K562 (cell line): ENCODE measurements around the gene SRPRA. TPM values are rescaled to one million over a fixed set of nuclear protein-coding genes. Genes with fewer than 3 reads are reported as not detected.

ENCODE experiments used
- ATAC-seq: fragments of 200-7000 bp; cut with Tn5 transposase; 3 replicates; pipeline ENCODE4 v1.9.1; 2020; ENCODE audit warnings: moderate library complexity
- BruUV-seq: library from RNA; stranded (reverse); fragments of 400-500 nt; replicated peaks from 2 replicates; lab custom pipeline; 2021; lab: Mats Ljungman, UMichigan
- CTCF ChIA-PET: fragments of 300-600 bp; formaldehyde crosslinking; extraction: SDS; loops from one replicate; lab custom pipeline; 2021; ENCODE audit warnings: low intra/inter-chr PET ratio; lab: Yijun Ruan, JAX
- POLR2A ChIA-PET: fragments of 300-600, 350-650 bp; sonication (Branson Sonifier 250); formaldehyde crosslinking; extraction: SDS; loops from one replicate; lab custom pipeline; 2021; ENCODE audit warnings: antibody characterized with exemption, inconsistent platforms; lab: Yijun Ruan, JAX
- DNase-seq, 4 experiments: peaks; one replicate each; pipeline versions ENCODE4 v3.0.0 to v3.0.0-alpha.2; 2011 to 2018; ENCODE audit warnings: low spot score in 3 of 4, mixed read lengths in 3 of 4; ENCODE audit errors: extremely low read depth in 1 of 4
- FAIRE-seq: peaks from 2 replicates; lab custom pipeline; 2011; peaks lifted over from hg19 to GRCh38; lab: Jason Lieb, UNC
- H2AFZ ChIP-seq: 2 replicates; pipeline ENCODE4 v1.6.0; 2011; ENCODE audit warnings: low read depth, low read length, control low read depth, inconsistent platforms
- H3K27ac ChIP-seq: fragments of 200-600 bp; 3 replicates; pipeline ENCODE4 v1.8.0; 2011; ENCODE audit warnings: low read depth, mild to moderate bottlenecking, control low read depth, inconsistent platforms, low read length, moderate library complexity, mixed read lengths; ENCODE audit errors: extremely low read depth
- H3K27me3 ChIP-seq, 2 experiments: fragments of 300-600 bp in 1 of 2; 2 replicates in 1 of 2; 3 replicates in 1 of 2; pipeline versions ENCODE4 v1.6.0 to v1.8.0; 2011; ENCODE audit warnings: inconsistent platforms in 2 of 2, low read length in 2 of 2, mild to moderate bottlenecking in 1 of 2, mixed read lengths in 1 of 2, moderate library complexity in 1 of 2; ENCODE audit not compliant: control insufficient read depth in 2 of 2, insufficient read depth in 2 of 2
- H3K36me3 ChIP-seq: fragments of 300-600 bp; 3 replicates; pipeline ENCODE4 v1.8.0; 2011; ENCODE audit warnings: mild to moderate bottlenecking, low read length, inconsistent platforms; ENCODE audit not compliant: control insufficient read depth, insufficient read depth
- H3K4me1 ChIP-seq, 2 experiments: fragments of 200-600 bp in 1 of 2; replicated peaks in 1 of 2; 2 replicates in 1 of 2; 3 replicates in 1 of 2; pipeline versions ENCODE4 v1.5.1 to v1.8.0; 2011; ENCODE audit warnings: inconsistent platforms in 2 of 2, low read length in 2 of 2, mild to moderate bottlenecking in 1 of 2, mixed read lengths in 1 of 2, moderate library complexity in 1 of 2; ENCODE audit not compliant: control insufficient read depth in 2 of 2, insufficient read depth in 2 of 2
- H3K4me2 ChIP-seq: 2 replicates; pipeline ENCODE4 v1.6.1; 2011; ENCODE audit warnings: low read length, control low read depth, inconsistent platforms, mixed read lengths; ENCODE audit not compliant: insufficient read depth
- H3K4me3 ChIP-seq: fragments of 200-600 bp; sonication (generic), shearing (Covaris generic); 2 replicates; pipeline ENCODE4 v1.5.1; 2016; ENCODE audit warnings: control low read depth, inconsistent platforms
- H3K79me2 ChIP-seq: fragments of 200-600 bp; 3 replicates; pipeline ENCODE4 v1.8.0; 2011; ENCODE audit warnings: low read length, inconsistent platforms; ENCODE audit not compliant: control insufficient read depth, insufficient read depth
- H3K9ac ChIP-seq, 2 experiments: 2 replicates each; pipeline versions ENCODE4 v1.6.0 to v1.6.1; 2011; ENCODE audit warnings: low read depth in 2 of 2, low read length in 2 of 2, control low read depth in 1 of 2, inconsistent platforms in 1 of 2, mild to moderate bottlenecking in 1 of 2, mixed read lengths in 1 of 2; ENCODE audit not compliant: insufficient read depth in 1 of 2
- H3K9me1 ChIP-seq: one replicate; pipeline ENCODE4 v1.6.0; 2011; ENCODE audit warnings: inconsistent platforms, mild to moderate bottlenecking, low read length, moderate library complexity; ENCODE audit not compliant: control insufficient read depth, insufficient read depth
- H3K9me3 ChIP-seq: replicated peaks from 2 replicates; pipeline ENCODE4 v1.5.1; 2011; ENCODE audit warnings: low read depth, low read length, inconsistent platforms; ENCODE audit not compliant: control insufficient read depth, insufficient read depth
- H4K20me1 ChIP-seq: replicated peaks from 2 replicates; pipeline ENCODE4 v1.6.1; 2011; ENCODE audit warnings: low read length, inconsistent platforms, mixed read lengths; ENCODE audit not compliant: control insufficient read depth, insufficient read depth
- CHD2 ChIP-seq: IDR thresholded peaks from 2 replicates; pipeline ENCODE4 v1.6.1; 2011; ENCODE audit warnings: low read depth, low read length
- EP400 ChIP-seq: fragments of 450-650 bp; IDR thresholded peaks from 2 replicates; pipeline ENCODE4 v1.6.1; 2017; ENCODE audit warnings: antibody characterized with exemption, mild to moderate bottlenecking, moderate library complexity
- MEF2A ChIP-seq: IDR thresholded peaks from 2 replicates; pipeline ENCODE4 v1.6.1; 2011; ENCODE audit warnings: low read depth, mild to moderate bottlenecking, low read length, moderate library complexity; ENCODE audit not compliant: control insufficient read depth
- NBN ChIP-seq: fragments of 450-650 bp; IDR thresholded peaks from 2 replicates; pipeline ENCODE4 v1.6.1; 2016; ENCODE audit warnings: low read depth, mild to moderate bottlenecking
- NELFE ChIP-seq: IDR thresholded peaks from 2 replicates; pipeline ENCODE4 v1.6.1; 2011; ENCODE audit warnings: mild to moderate bottlenecking; ENCODE audit not compliant: insufficient read depth, insufficient read length
- PYGO2 ChIP-seq: fragments of 450-650 bp; IDR thresholded peaks from 2 replicates; pipeline ENCODE4 v1.6.1; 2016; ENCODE audit warnings: mild to moderate bottlenecking, missing genetic modification characterization, moderate library complexity, missing compliant biosample characterization
- RB1 ChIP-seq: fragments of 450-650 bp; IDR thresholded peaks from 2 replicates; pipeline ENCODE4 v1.6.1; 2017; ENCODE audit warnings: low read depth, mild to moderate bottlenecking
- SAFB2 ChIP-seq: fragments of 200-400 bp; formaldehyde crosslinking; IDR thresholded peaks from 2 replicates; pipeline ENCODE4 v1.6.1; 2018; ENCODE audit warnings: borderline replicate concordance, low read length, low read depth, moderate library complexity; ENCODE audit not compliant: severe bottlenecking
- SMAD2 ChIP-seq: fragments of 150-350 bp; IDR thresholded peaks from 2 replicates; pipeline ENCODE4 v1.6.1; 2014; ENCODE audit warnings: low read depth, mild to moderate bottlenecking, low read length
- WHSC1 ChIP-seq: IDR thresholded peaks from one replicate; pipeline ENCODE4 v1.6.1; 2012; ENCODE audit warnings: low read length, control low read depth, inconsistent platforms
- YBX1 ChIP-seq: fragments of 450-650 bp; IDR thresholded peaks from 2 replicates; pipeline ENCODE4 v1.7.1; 2016; ENCODE audit warnings: mild to moderate bottlenecking
- ZBTB34 ChIP-seq: fragments of 250-450 bp; sonication (Bioruptor Pico); IDR thresholded peaks from 2 replicates; pipeline ENCODE4 v1.8.0; 2021; ENCODE audit warnings: mild to moderate bottlenecking, moderate library complexity
- WGBS: fragments of 100-300 bp; shearing (Covaris generic); methylation state at CpG from one replicate; pipeline ENCODE4 v1.1.6; 2016; ENCODE audit warnings: low coverage, mixed read lengths; ENCODE audit not compliant: insufficient coverage; ENCODE audit errors: missing lambda C conversion rate; 5-methylcytosine and 5-hydroxymethylcytosine counted together
- in situ Hi-C: fragments of 300-500 bp; cut with MboI; formaldehyde crosslinking; loops from 4 replicates; pipeline ENCODE4 v1.15.0; 2018; ENCODE audit warnings: inconsistent platforms, mixed read lengths
- intact Hi-C: fragments of 100-400 bp; cut with micrococcal nuclease; formaldehyde crosslinking; loops from 2 replicates; pipeline ENCODE4 v1.14.2; 2022
- polyA plus RNA-seq, 8 experiments: library from polyadenylated mRNA; depleted of rRNA in 4 of 8; stranded (reverse) in 5 of 8; unstranded in 3 of 8; fragments of >200 nt; fragmentation: Nextera tagmentation in 2 of 8; fragmentation: Illumina TruSeq in 1 of 8; extraction: Ambion mirVana in 2 of 8; extraction: Trizol in 1 of 8; gene quantifications; 2 replicates each; pipeline versions ENCODE4 v1.2.1 to v1.2.3, GENCODE V29; 2011 to 2014; ENCODE audit warnings: inconsistent platforms in 1 of 8, missing spikeins in 1 of 8
- total RNA-seq, 7 experiments: library from RNA; depleted of rRNA in 6 of 7; stranded (reverse); fragments of >200 nt in 6 of 7; fragmentation: Illumina TruSeq in 2 of 7; extraction: Trizol in 2 of 7; gene quantifications; 2 replicates each; pipeline versions ENCODE4 v1.2.1 to v1.2.3, GENCODE V29; 2011 to 2021; ENCODE audit warnings: low replicate concordance in 1 of 7

SRPRA gene
- total and polyA plus RNA-seq, 9 of the 15 experiments (the other 6 are each of a cell fraction or from before 2014, with no cell fraction given), result 33.5 to 124 (median 80.0) TPM

GRCh38 chr11:126281245-126281644 lies 12.6 kb upstream of the SRPRA start (continued):
- TF ChIP-seq PYGO2 (tag) (no peak), NELFE (no peak), WHSC1 (no peak)

DNA sequence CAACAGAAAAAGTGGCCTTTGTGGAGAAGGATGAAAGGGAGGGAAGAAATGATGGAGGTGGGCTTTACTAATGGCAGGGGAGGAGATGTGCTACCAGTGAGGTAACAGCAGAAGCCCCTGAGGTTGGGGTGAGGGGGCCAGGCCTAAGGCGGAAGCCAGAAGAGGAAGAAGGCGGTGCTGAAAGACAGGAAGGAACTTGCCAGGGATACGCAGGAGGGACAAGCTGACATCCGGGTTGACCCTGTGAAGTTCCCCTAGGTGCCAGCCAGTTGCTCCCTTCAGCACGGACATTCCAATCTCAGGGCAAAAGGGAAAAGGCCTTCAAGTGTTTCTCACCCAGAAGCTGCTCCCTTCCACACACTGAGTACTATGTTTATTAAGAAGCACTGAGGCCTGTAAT lies 11.9 kb upstream of the SRPRA start:
- ATAC-seq, result no peak
- no peak for FAIRE-seq
- in situ Hi-C loops (no loop called here), intact Hi-C loops (no loop called here)
- no TSS peak for BruUV-seq
- ChIA-PET POLR2A (interaction anchor here (0.6 to 2.5 kb wide), 4 partner anchors 8 to 144 kb away, joined by 3 to 14 read pairs (median 4); partner anchors contain the start of genes FAM118B, FOXRED1, RPUSD4 and SRPRA), CTCF (no interaction called here)
- no peaks in the 10 kb centered on the region for H3K27me3 ChIP-seq
- peaks cover 19 to 29% of the 10 kb centered on the region in 2 experiments; a peak in 4 of 5 replicates for H3K4me1 ChIP-seq
- TF ChIP-seq YBX1 (no peak), NBN (no peak), SAFB2 (no peak), CHD2 (no peak), ZBTB34 (no peak), SMAD2 (no peak), MEF2A (no peak), RB1 (no peak), EP400 (no peak)
- no peak overlapping the region for H3K4me2 ChIP-seq
- H3K4me3 ChIP-seq, result no peak overlapping the region
- H2AFZ ChIP-seq, result no peak overlapping the region
- WGBS, result 82% methylated on average over 4 of the region's 5 CpGs
- H4K20me1 ChIP-seq, result no peaks in the 10 kb centered on the region; the same call in 1 of the 2 replicates
- H3K9ac ChIP-seq, result no peak overlapping the region
- H3K27ac ChIP-seq, result no peak overlapping the region
- H3K36me3 ChIP-seq, result peaks cover 23% of the 10 kb centered on the region; the same call in 2 of the 3 replicates
- no peaks in the 10 kb centered on the region; the same call in 2 of the 3 replicates for H3K79me2 ChIP-seq
- no peak for DNase-seq
- no peaks in the 10 kb centered on the region for H3K9me3 ChIP-seq
- no peaks in the 10 kb centered on the region for H3K9me1 ChIP-seq
